SKM-1 (cell line): ENCODE measurements around the gene NAT8.
"Not testable (repeated sequence)": the region's sequence is repeated elsewhere in the genome, so short reads cannot be mapped to it uniquely, and the experiment has no call there.

Experiments used
- DNase-seq: peaks from one replicate; lab custom pipeline; 2025; ENCODE audit not compliant: unreplicated experiment; lab: John Stamatoyannopoulos, UW

NAT8 gene, protein sequence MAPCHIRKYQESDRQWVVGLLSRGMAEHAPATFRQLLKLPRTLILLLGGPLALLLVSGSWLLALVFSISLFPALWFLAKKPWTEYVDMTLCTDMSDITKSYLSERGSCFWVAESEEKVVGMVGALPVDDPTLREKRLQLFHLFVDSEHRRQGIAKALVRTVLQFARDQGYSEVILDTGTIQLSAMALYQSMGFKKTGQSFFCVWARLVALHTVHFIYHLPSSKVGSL

DNA sequence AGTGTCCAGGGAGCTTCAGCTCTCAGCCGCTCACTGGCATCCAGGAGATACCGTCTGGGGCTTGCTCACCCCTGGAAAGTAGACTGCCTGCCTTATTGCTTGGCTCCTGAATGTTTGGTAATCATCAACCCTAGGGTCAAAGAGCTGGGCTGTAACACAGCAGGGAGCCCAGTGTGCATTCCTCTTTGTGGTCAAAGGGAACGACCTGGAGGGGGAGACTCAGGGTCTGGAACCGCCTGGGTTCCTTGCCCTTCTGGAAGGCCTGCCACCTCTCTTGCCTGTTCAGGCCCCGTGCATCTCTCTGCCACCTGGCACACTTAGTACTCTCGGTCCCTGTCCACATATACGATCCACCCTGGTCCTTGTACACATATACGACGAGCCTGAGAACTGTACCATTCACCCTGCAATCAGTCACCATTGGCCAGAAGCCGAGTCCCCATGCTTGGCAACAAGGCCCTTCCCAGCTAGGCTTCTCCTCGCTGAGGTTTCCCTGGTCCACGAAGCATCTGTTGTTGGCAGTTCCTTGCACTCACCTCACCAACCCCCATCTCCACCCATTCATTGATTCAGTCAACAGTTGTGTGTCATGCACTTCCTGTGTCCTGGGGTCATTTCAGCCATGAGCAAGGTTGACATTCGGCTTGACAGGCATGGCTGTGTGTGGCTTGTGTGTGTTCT, at the start of gene NAT8:
Gene NAT8, minus strand, starts transcription at position 85 of the 681 bp plus-strand sequence. CDS start 794 bp downstream, outside the sequence.
- DNase-seq, result no peak

DNA sequence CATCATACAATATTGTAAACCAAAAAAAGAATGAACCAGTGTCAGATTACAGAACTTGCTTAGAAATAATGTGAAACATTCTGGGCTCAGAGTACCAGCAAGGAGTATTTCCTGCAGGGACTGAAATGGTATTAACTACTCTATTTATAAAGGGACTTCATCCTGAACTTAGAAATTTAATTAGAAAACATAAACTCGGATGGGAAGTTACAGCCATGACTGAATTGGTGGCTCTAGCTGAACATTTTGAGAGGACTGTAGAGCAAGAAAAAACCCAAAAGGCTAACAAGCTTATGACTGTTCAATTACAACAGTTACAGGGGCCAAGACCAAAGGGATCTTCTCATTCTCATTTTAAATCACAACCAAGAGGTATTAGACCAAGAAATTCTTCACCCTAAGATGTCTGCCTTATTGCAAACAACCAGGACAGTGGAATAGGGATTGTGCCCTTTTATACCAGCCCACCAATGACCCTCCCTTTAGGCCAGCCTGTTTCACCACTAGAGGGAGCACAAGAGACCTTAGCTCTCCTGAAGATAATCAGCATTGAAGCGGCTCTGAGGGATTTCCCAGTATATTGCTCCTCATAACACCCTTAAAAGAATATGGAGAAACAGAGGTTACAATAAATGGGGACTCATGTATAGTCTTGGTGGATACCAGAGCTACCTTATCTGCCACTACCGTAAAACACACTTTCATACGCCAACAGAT, 48.3 kb upstream of the NAT8 start:
- not testable (repeated sequence) for DNase-seq

DNA sequence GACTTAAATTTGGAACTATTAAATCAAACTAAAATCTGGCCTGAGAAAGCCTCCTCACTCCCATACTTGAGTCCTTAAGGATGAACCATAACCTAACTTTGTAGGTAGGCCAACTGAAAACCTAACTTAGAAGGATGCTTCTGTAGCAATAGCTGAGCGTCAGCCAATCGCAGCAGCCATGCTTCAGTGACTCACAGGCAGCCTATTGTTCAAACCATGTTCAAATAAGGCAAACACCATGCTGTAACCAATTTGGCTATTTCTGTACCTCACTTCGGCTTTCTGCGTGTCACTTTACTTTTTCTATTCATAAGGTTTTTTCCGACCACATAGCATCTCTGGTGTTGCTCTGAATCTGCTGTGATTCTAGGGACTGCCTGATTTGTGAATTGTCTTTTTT, 46.3 kb upstream of the NAT8 start:
- not testable (repeated sequence) for DNase-seq

DNA sequence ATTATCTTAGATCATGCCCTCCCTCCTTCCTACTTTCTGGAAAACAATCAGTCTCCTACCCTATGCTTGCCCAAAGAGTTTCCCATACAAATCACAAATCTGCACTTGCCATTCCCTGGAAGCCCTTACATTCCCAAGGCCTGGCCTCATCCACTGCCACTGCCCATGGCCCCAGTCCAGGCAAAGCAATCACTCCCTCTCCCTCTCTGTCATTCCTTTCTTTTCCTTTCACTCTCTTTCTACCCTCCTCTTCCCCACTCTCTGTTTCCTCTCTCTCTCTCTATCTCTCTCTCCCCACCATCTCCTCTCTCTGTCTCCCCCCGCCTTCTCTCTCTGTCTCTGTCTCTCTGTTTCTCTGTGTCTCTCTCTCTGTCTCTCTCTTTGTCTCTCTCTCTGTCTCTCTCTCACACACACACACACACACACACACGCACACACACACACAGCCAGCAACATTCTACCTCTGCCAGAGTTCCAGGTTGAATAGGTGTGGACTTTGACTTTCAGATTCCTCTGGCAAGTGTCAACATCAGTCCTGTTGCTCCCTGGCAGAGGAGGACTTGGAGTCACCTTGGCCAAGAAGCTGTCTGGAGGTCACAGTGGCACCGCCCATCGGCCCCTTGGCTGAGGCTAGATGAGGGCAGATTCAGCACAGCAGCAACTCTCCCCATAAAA, 43.7 kb upstream of the NAT8 start:
- DNase-seq, result no peak

- DNase-seq, result not testable (repeated sequence)
Measured at GRCh38 chr2:73684905-73685304, 42.7 kb upstream of the NAT8 start.

DNA sequence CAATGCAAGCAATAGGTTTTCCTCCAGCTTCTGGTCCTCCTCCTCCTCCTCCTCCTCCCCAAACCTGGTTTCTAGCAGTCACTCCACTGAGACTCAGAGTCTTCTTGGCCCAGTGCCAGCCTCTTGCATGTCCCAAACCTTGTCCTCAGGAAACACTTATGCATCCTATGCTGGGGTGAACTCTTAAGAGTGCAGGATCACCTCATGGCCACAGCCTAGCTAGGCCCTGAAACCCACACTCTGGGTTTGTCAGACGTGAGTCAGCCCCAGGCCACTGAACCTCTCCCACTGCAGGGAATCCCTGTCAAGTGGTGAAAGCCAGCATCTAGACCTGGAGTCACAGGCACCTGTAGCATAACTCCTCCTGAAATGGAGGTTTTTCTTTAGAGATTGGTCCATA, 42.1 kb upstream of the NAT8 start:
- DNase-seq, result not testable (repeated sequence)

GRCh38 chr2:73679951-73680571, 37.8 kb upstream of the NAT8 start:
- peak; percentile 13 for DNase-seq

DNA sequence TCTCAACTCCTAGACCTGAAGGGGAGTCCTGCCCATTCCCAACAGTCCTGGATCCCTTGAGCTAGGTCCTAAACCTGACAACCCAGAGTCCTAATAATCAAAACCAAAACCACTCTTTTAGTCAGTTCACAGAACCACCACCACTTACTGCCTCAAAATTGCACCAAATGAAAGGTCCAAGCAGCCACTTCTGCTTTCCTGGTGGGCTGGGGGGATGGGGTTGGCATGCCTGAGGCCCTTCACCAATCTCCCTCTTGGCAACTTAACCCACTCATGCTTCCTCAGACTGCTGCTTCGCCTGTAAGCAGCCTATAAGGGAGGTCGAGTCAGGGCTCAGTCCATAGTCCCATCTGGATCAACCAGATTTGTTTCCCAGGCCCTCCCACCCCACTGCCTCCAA, 37.0 kb upstream of the NAT8 start:
- DNase-seq, result not testable (repeated sequence)

GRCh38 chr2:73678008-73678407, 35.8 kb upstream of the NAT8 start:
- not testable (repeated sequence) for DNase-seq

DNA sequence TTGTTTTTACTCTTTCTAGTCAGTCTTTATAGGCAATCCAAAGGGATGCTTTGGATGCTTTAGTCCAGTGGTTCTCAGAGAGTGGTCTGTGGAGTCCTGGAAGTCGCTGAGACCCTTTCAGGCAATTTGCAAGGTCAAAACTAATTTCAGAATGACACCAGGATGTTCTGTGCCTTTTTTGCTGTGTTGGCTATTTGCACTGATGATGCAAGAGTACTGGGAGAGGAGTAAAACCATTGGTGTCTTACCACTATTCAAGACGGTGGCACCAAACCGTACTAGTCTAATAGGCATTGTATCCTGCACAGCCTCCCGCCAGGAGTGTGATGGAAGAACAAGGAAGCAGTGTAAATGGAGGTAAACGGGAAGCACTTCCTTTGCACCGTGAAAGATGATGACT, 34.0 kb upstream of the NAT8 start:
- DNase-seq, result not testable (repeated sequence)

DNA sequence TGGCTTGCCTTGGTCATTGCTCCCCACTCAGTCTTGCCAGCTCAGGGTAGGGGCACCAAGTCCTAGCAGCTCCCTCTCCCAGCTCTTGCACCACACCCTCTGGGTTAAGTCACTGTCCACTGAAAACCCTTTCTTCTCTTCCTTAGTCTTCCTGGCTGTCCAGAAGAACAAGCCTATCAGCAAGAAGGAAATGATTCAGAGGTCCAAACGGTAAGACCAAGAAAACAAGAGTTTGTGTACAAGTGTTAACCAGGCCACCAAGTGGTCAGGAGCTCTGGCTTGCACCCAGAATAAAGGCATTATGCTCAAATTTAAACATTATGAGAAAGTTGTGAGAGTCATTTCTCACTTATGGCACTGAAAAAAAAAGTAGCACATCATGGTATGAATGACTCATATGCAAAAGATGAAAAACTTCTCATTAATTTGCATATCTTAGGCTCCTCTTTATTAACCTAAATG, 32.5 kb upstream of the NAT8 start:
- not testable (repeated sequence) for DNase-seq

DNA sequence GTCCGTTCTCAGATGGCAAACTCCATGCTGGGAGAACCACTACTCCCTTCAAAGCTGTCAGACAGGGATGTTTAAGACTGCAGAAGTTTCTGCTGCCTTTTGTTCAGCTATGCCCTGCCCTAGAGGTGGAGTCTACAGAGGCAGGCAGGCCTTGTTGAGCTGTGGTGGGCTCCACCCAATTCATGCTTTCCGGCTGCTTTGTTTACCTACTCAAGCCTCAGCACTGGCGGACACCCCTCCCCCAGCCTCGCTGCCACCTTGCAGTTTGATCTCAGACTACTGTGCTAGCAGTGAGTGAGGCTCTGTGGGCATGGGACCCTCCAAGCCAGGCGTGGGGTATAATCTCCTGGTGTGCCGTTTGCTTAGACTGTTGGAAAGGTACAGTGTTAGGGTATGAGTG, 27.8 kb upstream of the NAT8 start:
- DNase-seq, result not testable (repeated sequence)

GRCh38 chr2:73667239-73667638, 25.0 kb upstream of the NAT8 start:
- not testable (repeated sequence) for DNase-seq

DNA sequence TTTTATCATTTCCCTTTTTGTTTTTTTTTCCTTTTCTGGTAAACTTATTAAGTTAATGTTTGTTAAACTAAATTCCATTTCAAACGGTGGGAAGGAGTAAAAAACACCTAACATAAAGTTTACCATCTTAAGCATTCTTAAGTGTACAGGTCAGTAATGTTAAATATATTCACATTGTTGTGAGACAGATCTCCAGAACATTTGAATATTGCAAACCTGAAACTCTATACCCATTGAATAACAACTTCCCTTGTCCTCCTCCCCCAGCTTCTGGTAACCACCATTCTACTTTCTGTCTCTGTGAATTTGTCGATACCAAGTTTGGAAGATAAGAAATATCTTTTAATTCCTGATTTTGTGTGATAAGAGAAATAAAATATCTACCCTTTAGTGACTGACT, 12.0 kb upstream of the NAT8 start:
- DNase-seq, result no peak

DNA sequence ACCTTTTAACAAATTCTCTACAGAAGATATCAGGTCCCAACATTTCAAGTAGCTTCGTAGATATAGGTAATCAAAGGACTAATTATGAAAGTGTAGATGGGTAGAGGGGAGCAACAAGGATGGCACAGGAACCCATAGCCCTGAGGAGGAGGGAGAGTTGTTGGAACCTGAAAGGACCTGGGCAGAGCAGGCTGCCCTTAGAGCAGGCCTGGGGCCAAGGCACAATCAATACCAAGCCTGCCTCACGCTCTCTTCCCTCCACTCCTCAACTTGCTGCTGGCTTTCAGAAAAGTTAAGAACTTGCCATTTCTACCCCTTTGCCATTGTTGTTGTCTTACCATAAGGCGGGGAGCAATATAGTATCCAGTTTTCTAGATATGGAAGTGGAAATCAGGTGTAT, 10.1 kb upstream of the NAT8 start:
- no peak for DNase-seq

- DNase-seq, result no peak
Measured at GRCh38 chr2:73651591-73652230, 9.5 kb upstream of the NAT8 start.

- not testable (repeated sequence) for DNase-seq
Measured at GRCh38 chr2:73647690-73648089, 5.5 kb upstream of the NAT8 start.

GRCh38 chr2:73641767-73642062, 507 bp downstream of the NAT8 start:
- DNase-seq, result no peak

DNA sequence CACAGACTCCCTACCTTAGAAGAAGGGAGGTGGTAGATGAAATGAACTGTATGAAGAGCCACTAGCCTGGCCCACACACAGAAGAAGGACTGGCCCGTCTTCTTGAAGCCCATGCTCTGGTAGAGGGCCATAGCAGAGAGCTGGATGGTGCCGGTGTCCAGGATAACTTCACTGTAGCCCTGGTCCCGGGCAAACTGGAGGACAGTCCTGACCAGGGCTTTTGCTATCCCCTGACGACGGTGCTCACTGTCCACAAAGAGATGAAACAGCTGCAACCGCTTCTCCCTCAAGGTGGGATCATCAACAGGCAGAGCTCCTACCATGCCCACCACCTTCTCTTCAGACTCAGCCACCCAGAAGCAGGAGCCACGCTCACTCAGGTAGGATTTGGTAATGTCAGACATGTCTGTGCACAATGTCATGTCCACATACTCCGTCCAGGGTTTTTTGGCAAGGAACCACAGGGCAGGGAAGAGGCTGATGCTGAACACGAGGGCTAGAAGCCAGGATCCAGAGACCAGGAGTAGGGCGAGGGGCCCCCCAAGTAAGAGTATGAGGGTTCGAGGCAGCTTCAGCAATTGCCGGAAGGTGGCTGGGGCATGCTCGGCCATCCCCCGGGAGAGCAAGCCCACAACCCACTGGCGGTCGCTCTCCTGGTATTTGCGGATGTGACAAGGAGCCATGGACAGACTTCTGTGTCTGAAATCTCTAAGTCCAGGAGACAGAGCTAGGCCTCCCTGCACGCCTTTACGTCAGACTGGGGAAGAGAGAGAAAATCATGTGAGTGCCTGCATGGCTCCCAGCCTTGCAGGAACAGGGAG, 1.1 kb downstream of the NAT8 start:
- DNase-seq, result no peak

GRCh38 chr2:73640511-73640911, 1.7 kb downstream of the NAT8 start:
- no peak for DNase-seq
